OCI-LY7 (cell line): ENCODE results near the gene XRN1.

Source experiments
- CTCF ChIP-seq: fragments of 200-600 bp; sonication (generic); conservative IDR thresholded peaks from 2 replicates; pipeline ENCODE4 v1.5.1; 2014; ENCODE audit warnings: mild to moderate bottlenecking, antibody characterized with exemption, low read length, moderate library complexity, mixed read lengths
- EZH2phosphoT487 ChIP-seq: fragments of 200-600 bp; sonication (generic); IDR thresholded peaks from 2 replicates; pipeline ENCODE4 v1.6.1; 2018; ENCODE audit warnings: low read depth, borderline replicate concordance, mild to moderate bottlenecking, mixed run types, antibody characterized with exemption, low read length, moderate library complexity, mixed read lengths

DNA sequence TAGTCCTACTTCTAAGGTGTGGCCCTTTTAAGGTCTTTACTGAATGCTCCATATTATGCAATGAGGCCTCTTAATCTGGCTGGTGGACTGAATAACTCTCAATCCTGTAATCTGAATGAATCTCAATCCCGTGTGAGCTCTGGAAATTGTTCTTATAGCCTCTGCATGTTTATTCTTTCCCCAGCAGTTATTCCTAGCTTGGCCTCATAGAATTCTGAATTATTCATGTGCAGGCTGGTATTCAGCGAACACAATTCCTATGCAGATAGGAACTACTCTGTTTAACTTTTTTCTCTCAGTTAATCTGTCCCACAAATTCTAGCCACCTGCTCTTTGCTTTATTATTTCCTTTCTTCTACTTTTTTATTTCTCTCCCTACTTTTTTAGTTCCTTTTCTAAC, 44.3 kb upstream of the XRN1 start:
- TF ChIP-seq CTCF (no peak), EZH2phosphoT487 (no peak)
